HG03457 (cell line): ENCODE results near the gene FSTL4.
"Not testable (repeated sequence)": the region's sequence is repeated elsewhere in the genome, so short reads cannot be mapped to it uniquely, and the experiment has no call there.

Source experiments
- ATAC-seq: cut with Tn5 transposase; IDR thresholded peaks from one replicate; pipeline ENCODE4 v1.9.1; 2021; ENCODE audit warnings: moderate number of reproducible peaks; ENCODE audit not compliant: unreplicated experiment

The FSTL4 gene

GRCh38 chr5:133408322-133408721 is 204.0 kb downstream of the FSTL4 start:
- no peak for ATAC-seq

DNA sequence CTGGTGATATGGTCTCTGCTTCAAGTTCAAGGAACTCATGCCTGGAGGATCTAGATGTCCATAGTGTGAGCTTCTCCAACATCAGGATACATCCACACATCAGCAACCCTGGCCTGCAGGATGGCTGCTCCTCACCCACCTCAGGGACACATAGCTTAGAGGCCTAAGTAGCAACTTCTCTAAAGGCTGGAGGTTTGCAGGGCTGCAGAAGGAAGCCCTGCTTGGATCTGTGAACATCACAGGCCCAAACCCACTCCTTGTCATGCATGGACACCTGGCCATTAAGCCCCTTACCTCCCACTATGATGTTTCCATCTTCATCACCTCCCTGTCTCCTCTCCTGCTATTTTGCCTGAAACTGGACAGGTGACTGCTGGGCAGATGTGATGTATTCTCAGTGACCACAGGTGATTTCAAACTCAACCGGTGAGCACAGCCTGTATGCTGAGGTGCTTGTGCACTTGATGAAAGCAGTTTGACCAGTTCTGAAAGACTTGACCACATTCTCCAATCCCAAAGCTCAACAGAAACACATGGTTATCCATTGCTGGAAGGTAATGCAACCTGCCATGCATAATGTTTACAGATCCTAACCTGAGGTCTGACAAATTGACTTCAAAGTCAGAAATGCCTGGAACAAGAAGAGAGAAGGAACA is 205.2 kb downstream of the FSTL4 start:
- no peak for ATAC-seq

DNA sequence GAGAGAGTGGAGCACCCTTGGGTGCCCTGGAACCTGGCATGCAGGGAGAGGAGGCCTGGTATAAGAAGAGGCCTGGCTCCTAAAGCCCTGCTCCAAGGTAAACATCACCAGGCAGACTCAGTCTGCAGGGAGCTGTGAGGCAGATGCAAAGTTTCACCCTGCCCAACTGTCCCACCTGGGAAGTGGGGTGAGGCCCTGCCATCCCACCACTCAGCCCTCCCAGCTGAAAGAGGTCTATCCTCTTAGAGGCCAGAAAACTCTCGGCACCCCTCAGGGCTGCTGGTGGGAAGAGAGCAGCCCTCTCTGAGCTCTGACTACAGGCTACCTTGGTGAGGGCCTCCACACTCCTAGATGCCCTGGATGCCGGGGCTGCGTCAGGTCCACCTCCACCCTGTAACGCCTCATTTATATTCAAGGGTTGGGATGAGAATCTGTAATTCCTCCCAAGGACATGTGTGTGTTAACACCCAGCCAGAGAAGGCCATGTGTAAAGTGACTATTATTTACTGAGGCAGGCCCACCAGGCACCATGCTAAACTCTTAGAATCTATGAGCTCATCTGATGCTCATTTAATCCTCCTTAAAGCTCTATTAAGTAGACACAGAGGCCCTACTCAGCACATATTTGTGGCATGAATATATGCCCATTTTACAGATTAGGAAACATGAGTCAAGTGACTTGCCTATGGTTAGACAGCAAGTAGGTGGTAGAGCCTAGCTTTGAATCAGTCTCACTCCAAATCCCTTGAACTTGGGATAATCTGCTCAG is 205.9 kb downstream of the FSTL4 start:
- ATAC-seq = no peak

- ATAC-seq = no peak
These were observed 206.9 kb downstream of the FSTL4 start for GRCh38 chr5:133405275-133406034.

DNA sequence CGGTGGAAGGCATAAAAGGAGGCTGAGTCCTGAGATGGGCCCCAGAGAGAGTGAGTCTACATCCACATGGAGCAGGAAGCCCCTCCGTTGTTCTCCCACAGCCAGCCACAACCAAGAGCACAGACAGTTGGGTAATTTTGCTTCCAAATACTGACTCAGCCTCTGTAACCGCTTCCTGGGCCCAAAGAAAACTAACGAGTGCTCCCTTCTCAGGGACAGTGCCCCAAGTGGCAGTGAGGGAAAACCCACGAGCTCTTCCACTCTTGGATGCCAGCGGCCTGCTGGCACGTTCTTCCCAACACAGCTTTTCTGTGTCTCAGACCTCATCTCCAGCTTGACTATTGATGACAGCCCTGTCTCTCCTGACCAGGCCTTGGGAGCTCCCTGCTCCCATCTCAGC is 207.6 kb downstream of the FSTL4 start:
- no peak for ATAC-seq

DNA sequence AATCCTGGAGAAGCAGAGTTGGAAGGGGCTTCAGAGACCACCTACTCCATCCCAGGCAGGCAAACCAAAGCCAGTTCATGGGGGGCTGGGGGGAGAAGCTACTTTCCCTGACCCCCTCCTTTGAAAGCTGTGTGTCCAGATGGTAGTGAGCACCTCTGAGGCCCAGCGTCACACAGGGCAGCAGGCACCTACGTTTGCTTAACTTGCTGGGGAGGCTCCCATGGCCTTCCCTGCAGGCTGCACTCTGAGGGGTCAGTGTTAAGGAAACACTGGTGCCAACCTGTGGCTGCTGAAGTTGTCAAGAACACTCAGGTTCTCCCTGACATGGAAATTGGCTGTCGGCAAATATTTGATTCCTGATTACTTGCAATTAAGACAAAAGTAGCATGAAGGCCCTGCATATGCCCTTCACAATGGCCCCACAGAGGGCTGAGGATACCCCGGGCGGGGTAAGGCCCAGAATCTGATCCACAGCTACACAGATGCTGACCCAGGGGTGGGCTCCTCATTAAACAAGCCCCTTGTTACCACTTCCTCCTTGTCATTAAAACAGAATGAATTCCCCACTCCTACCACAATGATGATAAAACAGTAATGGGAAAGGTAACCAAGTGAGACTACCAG is 208.5 kb downstream of the FSTL4 start:
- ATAC-seq = no peak

- ATAC-seq = no peak
These were observed 209.6 kb downstream of the FSTL4 start for GRCh38 chr5:133402775-133403174.

GRCh38 chr5:133401731-133402347 is 210.5 kb downstream of the FSTL4 start:
- ATAC-seq = no peak

- no peak for ATAC-seq
These were observed 211.4 kb downstream of the FSTL4 start for GRCh38 chr5:133400831-133401351.

- ATAC-seq = no peak
These were observed 212.2 kb downstream of the FSTL4 start for GRCh38 chr5:133400120-133400519.

GRCh38 chr5:133399247-133399891 is 213.0 kb downstream of the FSTL4 start:
- ATAC-seq = no peak

GRCh38 chr5:133398646-133399101 is 213.7 kb downstream of the FSTL4 start:
- no peak for ATAC-seq

DNA sequence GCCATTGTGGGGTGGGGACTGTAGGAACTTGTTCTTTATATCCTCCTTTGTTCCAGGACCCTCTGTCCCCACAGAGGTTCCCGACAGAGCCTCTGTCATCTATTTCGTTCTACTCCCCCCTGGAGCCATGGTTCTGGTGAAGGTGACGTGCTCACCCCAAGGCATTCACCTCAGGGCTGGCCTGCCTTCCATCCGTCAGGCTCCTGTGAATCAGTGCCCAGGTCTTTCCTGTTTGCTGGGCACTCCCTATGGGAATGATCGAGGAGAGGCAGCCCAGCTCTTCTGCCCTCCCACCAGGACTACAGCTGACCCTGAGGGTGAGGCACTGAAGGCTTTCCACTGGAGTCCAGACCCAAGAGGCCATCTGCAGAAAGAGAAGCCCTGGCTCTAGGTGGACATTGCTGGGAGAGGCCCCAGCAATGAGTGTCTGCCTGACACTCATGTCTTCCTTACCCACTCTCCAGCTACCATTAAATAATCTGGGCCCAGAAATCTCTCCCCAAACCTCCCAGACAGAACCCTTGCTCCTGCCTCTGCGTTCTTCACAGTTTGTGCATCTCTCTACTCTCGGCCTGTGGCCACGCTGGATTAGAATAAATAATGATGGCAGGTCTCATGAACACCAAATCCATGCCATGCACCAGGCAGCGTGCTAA is 214.2 kb downstream of the FSTL4 start:
- no peak for ATAC-seq

DNA sequence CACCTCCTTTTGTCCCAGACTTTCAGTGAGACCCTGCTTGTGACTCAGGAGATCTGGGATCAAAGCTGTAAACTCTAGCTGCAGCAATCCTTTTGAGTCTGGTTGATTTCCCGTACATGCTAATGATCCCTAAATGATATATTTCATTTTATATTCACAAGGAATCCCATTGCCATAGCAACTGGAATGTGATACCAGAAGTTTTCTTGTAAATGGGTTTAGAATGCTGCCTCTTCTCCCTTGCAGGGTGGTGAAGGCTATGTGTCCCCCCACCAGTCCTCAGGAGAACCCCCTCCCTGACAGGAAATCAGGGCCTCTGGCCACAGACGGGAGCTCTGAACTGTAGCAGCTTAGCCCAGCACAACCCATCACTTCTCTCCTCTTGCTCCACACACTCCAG is 215.0 kb downstream of the FSTL4 start:
- ATAC-seq = no peak

DNA sequence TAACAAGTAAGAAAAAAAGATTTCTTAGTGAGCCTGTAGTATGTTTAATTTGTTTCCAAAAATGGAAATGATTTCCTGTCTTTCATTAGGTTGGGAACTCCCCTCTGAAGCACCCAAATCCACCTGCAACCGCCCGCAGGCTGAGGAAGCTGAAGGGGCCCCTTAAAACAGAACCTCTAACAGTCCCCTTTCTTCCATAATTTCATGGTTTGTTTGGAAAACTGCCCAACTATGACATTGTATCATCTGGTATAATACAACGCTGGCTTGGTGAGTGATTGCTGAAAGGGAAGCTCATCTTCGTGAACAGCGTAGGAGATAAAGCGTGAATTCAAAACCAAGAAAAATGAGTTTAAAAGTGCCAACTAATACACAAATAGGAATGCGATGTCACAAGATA is 215.5 kb downstream of the FSTL4 start:
- no peak for ATAC-seq

GRCh38 chr5:133396187-133396741 is 216.1 kb downstream of the FSTL4 start:
- ATAC-seq = no peak

DNA sequence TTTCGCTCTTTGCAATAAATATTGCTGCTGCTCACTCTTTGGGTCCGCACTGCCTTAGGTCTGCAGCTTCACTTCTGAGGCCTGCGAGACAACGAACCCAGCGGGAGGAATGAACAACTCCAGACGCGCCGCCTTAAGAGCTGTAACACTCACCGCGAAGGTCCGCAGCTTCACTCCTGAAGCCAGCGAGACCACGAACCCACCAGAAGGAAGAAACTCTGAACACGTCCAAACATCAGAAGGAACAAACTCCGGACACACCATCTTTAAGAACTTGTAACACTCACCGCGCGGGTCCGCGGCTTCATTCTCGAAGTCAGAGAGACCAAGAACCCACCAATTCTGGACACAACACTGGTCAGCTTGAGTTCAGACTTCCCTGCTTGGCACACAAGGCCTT is 217.1 kb downstream of the FSTL4 start:
- not testable (repeated sequence) for ATAC-seq

DNA sequence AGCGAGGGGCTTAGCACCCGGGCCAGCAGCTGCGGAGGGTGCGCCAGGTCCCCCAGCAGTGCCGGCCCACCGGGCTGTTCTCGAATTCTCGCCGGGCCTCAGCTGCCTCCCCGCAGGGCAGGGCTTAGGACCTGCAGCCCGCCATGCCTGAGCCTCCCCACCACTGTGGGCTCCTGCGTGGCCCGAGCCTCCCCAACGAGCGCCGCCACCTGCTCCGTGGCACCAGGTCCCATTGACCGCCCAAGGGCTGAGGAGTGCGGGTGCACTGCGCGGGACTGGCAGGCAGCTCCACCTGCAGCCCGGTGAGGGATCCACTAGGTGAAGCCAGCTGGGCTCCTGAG is 217.9 kb downstream of the FSTL4 start:
- not testable (repeated sequence) for ATAC-seq

DNA sequence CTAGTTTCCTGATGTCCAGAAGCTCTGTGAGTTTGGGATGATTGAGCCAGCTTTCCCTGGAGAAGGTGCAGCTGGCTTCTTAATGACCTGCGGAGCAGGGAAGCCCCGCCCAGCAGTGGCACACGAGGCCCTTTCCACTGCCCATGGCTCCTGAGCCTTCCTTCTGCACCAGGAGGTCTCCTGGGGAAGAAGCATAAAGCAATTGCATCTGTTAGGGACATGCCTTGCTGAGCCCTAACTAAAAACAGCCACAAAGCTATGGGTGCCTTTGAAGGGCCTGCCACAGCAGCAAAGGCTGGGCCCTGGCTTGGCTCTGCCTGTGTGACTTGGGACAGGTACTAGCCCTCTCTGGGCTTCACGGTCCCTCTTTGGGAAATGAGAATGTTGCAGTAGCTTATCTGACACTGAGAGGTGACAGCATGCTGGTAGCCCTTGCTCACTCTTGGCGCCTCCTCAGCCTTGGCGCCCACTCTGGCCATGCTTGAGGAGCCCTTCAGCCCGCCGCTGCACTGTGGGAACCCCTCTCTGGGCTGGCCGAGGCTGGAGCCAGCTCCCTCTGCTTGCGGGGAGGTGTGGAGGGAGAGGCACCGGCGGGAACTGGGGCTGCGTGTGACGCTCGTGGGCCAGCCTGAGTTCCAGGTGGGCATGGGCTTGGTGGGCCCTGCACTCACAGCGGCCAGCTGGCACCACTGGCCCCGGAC is 218.4 kb downstream of the FSTL4 start:
- ATAC-seq = no peak
